Heart left ventricle (tissue), 16 donors: Measurements from ENCODE around the gene DNAJC5. TPM values are rescaled to one million over a fixed set of nuclear protein-coding genes. Genes with fewer than 3 reads are reported as not detected.
A peak's percentile ranks its signal among the peaks of the same experiment; 100 is the strongest.
"Not testable (repeated sequence)": the region's sequence is repeated elsewhere in the genome, so short reads cannot be mapped to it uniquely, and the experiment has no call there.

ENCODE experiments used
- ATAC-seq, 4 donors: fragments of 200-7000 bp; cut with Tn5 transposase; one replicate each; pipeline ENCODE4 v1.9.1; 2020 to 2022; ENCODE audit warnings: moderate library complexity in 4 of 4, mild to moderate bottlenecking in 3 of 4, moderate number of reproducible peaks in 1 of 4
- DNase-seq, 5 donors: peaks; one replicate each; pipeline ENCODE4 v3.0.0-alpha.2; 2020
- H3K27ac ChIP-seq, 12 donors: fragments of 200-600 bp; sonication (generic) in 4 of 12; one replicate each; pipeline versions ENCODE4 v1.5.0 to v1.8.0; 2016 to 2022; ENCODE audit warnings: mild to moderate bottlenecking in 2 of 12
- H3K27me3 ChIP-seq, 9 donors: fragments of 200-600 bp; sonication (generic) in 2 of 9; one replicate each; pipeline versions ENCODE4 v1.5.1 to v1.8.0; 2016 to 2022; ENCODE audit warnings: mild to moderate bottlenecking in 3 of 9
- H3K36me3 ChIP-seq, 9 donors: fragments of 200-600 bp; sonication (generic) in 2 of 9; one replicate each; pipeline versions ENCODE4 v1.5.0 to v1.8.0; 2018 to 2022; ENCODE audit warnings: mild to moderate bottlenecking in 2 of 9
- H3K4me1 ChIP-seq, 12 donors: fragments of 200-600 bp; sonication (generic) in 4 of 12; one replicate each; pipeline versions ENCODE4 v1.5.0 to v1.8.0; 2016 to 2022; ENCODE audit warnings: mild to moderate bottlenecking in 3 of 12
- H3K4me3 ChIP-seq, 12 donors: fragments of 200-600 bp; sonication (generic) in 4 of 12; one replicate each; pipeline versions ENCODE4 v1.5.0 to v1.8.0; 2017 to 2022; ENCODE audit warnings: mild to moderate bottlenecking in 9 of 12, moderate library complexity in 4 of 12
- H3K9me3 ChIP-seq, 12 donors: fragments of 200-600 bp; sonication (generic) in 4 of 12; one replicate each; pipeline versions ENCODE4 v1.5.0 to v1.8.0; 2016 to 2022; ENCODE audit warnings: mild to moderate bottlenecking in 1 of 12
- POLR2A ChIP-seq, 2 donors: fragments of 450-650 bp; IDR thresholded peaks; one replicate each; pipeline ENCODE4 v1.6.1; 2017; ENCODE audit warnings: antibody characterized with exemption in 2 of 2, mild to moderate bottlenecking in 2 of 2, moderate library complexity in 2 of 2
- WGBS, 4 donors: extraction: QIAGEN DNeasy Blood & Tissue Kit in 2 of 4; methylation state at CpG; one replicate each; pipeline versions ENCODE4 v1.1.5 to v1.1.7; 2013 to 2018; 5-methylcytosine and 5-hydroxymethylcytosine counted together
- intact Hi-C, 10 donors: fragments of 100-400 bp; cut with DNase I; formaldehyde crosslinking; loops; one replicate each; pipeline versions ENCODE4 v1.11.1 to v1.14.2; 2022
- polyA plus RNA-seq, 2 donors: library from polyadenylated mRNA; stranded (reverse); fragments of 200-250 nt; gene quantifications; one replicate each; pipeline ENCODE4 v1.2.3, GENCODE V29; 2013
- total RNA-seq, 9 donors: library from RNA; depleted of rRNA in 2 of 9; stranded (reverse); fragments of >200 nt in 2 of 9; fragmentation: NEBNext Ultra II Directional in 3 of 9; extraction: Animal tissue kit (Norgen Biotek cat#: 25700) in 3 of 9; gene quantifications; one replicate each; pipeline versions ENCODE4 v1.1.0 to v1.2.4, GENCODE V29; 2016 to 2023
- TF ChIP-seq, protein P1 (sequence below), 12 donors: fragments of 200-600 bp; sonication (generic) in 4 of 12; IDR thresholded peaks; one replicate each; pipeline versions ENCODE4 v1.5.0 to v1.8.0; 2018 to 2022; ENCODE audit warnings: antibody characterized with exemption in 12 of 12, mild to moderate bottlenecking in 5 of 12
- donor health status: ischemic (EF 13 %, LVEDD 7.1; RV severe dilation, severe dysfunction).
- donor health status: healthy with polysubstance abuse.
- donor health status: DM: no; HTN: yes; CAD: no.
- donor health status: DM: no; HTN: no; CAD: no.
- donor health status: ischemic (EF 25% LVEDD 6.9; RV normal size, moderate dysfunction).
- donor health status: ischemic (EF 25% LVEDD 5.7; RV mildly dilated, moderate dysfunction).
- donor health status: healthy.
- donor health status: DM: yes; HTN: yes; CAD: no.
- donor health status: ischemic (EF 35%, LVEDD 5.7; RV mildly dilated, moderate dysfunction).
- donor health status: nonischemic (EF 11% LVEDD 7.7; RV severe dilation, severe dysfunction).
- donor health status: DM: yes; HTN: yes; CAD: no.
- donor health status: PGD.
- donor health status: ischemic (EF 29% LVEDD 5.4; RV normal size, mild dysfunction).
- donor health status: nonischemic (EF 23%, LVEDD 6.1; RV moderate dilation, normal function).

DNAJC5 gene
- total and polyA plus RNA-seq, 11 donors: 21.1 to 57.1 (median 46.1) TPM

DNA sequence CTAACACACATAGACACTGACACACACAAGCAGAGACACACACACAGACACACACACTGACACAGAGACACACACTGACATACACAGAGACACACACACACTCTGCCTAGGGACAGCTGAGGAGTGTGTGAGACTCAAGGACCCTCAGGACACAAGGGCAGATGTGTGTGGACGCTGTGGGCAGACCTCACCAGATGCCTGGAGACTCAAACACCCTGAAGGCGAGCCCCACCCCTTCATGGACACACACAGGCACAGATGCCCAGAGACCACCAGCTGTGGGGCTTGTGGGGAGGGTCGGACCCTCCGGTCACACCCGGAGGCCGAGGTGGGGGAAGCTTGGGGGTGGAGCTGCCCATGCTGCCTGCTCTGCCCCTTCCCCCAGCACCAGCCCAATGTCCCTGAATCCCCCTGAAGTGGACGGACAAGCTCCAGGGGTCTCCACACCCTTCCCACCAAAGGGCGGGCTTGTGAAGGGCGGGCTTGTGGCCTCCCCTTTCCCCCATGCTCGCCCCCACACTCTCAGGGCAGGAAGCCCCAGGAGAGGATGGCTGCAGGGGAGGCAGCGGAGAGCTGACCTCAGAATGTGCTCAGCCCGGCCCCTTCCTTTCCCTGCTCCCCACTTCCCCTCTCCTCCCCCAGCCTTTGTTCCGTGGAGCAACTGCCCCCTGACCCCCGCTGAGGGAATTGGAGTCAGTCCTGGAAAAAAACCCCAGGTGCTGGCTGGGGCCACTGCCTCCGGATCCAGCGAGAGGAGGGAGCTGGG, 47.5 kb upstream of the DNAJC5 start:
- intact Hi-C loops: loop anchor here in 1 of 10 donors (2.0 kb wide), 1 partner anchor 15 kb away; no protein-coding TSS in a partner anchor
- H3K9me3 ChIP-seq: no peaks in the 10 kb centered on the region
- H3K4me1 ChIP-seq: peaks cover 0 to 56% (median 44%) of the 10 kb centered on the region in 12 donors
- peak overlapping the region in 2 of 12 donors; percentile 3 to 12 for H3K4me3 ChIP-seq
- ATAC-seq (peak; percentile 27 to 66 (median 34)), DNase-seq (peak; percentile 61 to 72 (median 64))
- peaks cover 0 to 33% (median 0%) of the 10 kb centered on the region in 9 donors for H3K27me3 ChIP-seq
- 29 to 55% (median 38%) methylated on average over 8 to 16 of the region's 16 CpGs for WGBS, 4 donors
- peak overlapping the region; percentile 71 to 96 (median 84) for H3K27ac ChIP-seq
- TF ChIP-seq POLR2A (IDR thresholded peaks at IDR 0.05): no peak
- TF ChIP-seq, protein P1, sequence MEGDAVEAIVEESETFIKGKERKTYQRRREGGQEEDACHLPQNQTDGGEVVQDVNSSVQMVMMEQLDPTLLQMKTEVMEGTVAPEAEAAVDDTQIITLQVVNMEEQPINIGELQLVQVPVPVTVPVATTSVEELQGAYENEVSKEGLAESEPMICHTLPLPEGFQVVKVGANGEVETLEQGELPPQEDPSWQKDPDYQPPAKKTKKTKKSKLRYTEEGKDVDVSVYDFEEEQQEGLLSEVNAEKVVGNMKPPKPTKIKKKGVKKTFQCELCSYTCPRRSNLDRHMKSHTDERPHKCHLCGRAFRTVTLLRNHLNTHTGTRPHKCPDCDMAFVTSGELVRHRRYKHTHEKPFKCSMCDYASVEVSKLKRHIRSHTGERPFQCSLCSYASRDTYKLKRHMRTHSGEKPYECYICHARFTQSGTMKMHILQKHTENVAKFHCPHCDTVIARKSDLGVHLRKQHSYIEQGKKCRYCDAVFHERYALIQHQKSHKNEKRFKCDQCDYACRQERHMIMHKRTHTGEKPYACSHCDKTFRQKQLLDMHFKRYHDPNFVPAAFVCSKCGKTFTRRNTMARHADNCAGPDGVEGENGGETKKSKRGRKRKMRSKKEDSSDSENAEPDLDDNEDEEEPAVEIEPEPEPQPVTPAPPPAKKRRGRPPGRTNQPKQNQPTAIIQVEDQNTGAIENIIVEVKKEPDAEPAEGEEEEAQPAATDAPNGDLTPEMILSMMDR (IDR thresholded peaks at IDR 0.05): no peak
- no peaks in the 10 kb centered on the region for H3K36me3 ChIP-seq

DNA sequence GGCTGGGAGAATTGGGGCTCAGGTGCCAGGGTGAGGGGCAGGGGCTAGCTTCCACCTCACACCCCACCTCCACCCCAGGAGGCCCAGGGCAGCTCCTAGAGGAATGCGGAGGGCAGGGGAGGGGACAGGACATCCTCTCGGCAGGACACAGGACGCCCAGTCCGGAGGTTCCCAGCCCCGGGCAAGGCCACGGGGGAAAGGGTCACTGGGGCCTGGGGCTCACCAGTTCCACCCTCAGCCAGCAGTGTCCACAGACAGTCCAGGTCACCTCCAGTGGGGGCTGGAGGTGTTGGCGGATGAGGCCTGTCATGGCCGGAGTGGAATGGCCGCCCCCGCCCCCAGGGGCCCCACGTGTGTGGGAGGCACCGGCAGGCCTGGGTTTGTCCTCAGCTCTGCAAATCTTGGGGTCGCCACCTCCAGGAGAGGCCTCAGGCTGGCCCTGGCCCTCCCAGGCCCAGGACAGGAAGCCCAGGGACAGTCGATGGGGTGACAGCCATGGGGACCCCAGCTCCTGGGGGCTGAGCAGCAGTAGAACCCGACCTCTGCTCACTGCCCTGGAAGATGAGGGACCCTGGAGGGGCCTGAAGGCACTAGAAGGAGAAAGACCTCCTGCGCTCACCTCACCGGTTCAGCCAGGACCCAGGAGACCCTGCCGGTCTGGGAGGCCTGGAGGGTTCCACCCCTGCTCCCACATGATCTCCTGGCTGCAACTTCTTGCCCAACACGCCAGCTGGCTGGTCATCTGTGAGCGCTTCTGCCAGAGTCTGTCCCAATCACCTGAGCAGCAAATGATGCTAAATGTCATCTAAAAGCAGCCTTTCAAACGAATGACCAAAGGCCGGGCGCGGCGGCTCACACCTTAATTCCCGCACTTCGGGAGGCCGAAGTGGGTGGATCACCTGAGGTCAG, 46.7 kb upstream of the DNAJC5 start:
- Histone ChIP-seq H3K9me3 (no peaks in the 10 kb centered on the region), H3K36me3 (no peaks in the 10 kb centered on the region), H3K4me1 (peaks cover 0 to 62% (median 45%) of the 10 kb centered on the region in 12 donors), H3K4me3 (no peak overlapping the region), H3K27ac (peak overlapping the region; percentile 71 to 96 (median 84)), H3K27me3 (peaks cover 0 to 32% (median 0%) of the 10 kb centered on the region in 9 donors)
- intact Hi-C loops: no loop called here
- ATAC-seq (peak; percentile 15 to 52 (median 38)), DNase-seq (peak in 4 of 5 donors; percentile 61 to 73 (median 66))
- TF ChIP-seq, protein P1 (IDR thresholded peaks at IDR 0.05): no peak
- no peak for TF ChIP-seq POLR2A (IDR thresholded peaks at IDR 0.05)
- WGBS, 4 donors: 63 to 79% (median 71%) methylated on average over 18 to 28 of the region's 28 CpGs

DNA sequence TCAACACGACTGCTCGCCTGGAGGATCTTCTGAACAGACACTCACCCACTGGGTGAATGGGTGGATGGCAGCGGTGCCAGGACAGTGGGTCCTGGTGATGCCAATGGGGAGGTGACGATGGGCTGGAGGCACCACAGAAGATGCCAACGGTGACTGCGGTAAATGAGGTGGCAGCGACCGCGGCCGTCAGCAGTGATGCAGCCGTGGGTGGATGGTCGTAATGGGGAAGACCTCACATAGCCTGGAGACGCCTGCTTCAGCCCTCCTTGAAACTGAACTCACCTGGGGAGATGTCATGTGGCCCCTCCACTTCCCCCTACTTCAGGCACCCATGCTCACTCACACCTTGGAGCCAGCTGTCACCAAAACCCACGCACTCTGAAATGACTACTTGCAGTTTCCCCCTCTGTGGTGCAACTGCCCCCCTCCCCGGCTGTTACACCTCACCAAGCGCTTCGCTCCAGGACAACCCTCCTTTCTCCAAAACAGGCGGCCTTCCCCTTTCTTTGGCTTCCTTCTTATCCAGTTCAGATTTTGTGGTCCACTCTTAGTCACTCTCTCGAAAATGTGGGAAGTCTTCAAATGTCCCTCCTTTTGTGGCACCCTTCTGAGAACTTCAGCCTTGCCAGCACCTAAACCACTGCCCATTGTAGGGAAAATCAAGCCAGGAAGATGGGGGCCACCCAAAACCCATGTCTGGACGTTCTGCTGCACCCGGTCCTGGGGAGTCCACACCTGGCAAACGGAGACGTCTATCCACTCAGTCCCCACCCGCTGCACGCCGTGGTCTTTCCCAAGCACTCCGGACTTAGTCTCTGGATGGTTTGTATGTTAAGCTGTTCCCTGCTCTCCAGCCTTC, 44.0 kb upstream of the DNAJC5 start:
- 84 to 90% (median 87%) methylated on average over 27 of the region's 27 CpGs for WGBS, 4 donors
- intact Hi-C loops: no loop called here
- TF ChIP-seq POLR2A (IDR thresholded peaks at IDR 0.05): no peak
- TF ChIP-seq, protein P1 (IDR thresholded peaks at IDR 0.05): no peak

DNA sequence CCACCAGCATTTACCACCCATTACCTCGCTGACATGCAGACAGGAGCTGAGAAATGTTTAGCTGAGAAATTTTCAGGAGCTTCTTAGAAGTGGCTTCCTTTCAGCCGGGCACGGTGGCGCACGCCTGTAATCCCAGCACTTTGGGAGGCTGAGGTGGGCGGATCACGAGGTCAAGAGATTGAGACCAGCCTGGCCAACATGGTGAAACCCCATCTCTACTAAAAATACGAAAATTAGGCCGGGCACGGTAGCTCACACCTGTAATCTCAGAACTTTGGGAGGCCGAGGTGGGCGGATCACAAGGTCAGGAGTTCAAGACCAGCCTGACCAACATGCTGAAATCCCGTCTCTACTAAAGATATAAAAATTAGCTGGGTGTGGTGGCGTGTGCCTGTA, 43.4 kb upstream of the DNAJC5 start:
- H3K27me3 ChIP-seq, intact Hi-C loops, H3K9me3 ChIP-seq, H3K36me3 ChIP-seq, H3K4me3 ChIP-seq, ATAC-seq, DNase-seq: not testable (repeated sequence)
- H3K27ac ChIP-seq: peak overlapping the region in 2 of 12 donors; percentile 22 to 42
- WGBS, 4 donors: 87 to 97% (median 96%) methylated on average over 14 of the region's 14 CpGs
- H3K4me1 ChIP-seq: peaks cover 17 to 67% (median 50%) of the 10 kb centered on the region in 12 donors

More for the DNA sequence above, 44.0 kb upstream of the DNAJC5 start:
- Histone ChIP-seq H3K4me3 (no peak overlapping the region), H3K4me1 (peaks cover 12 to 68% (median 52%) of the 10 kb centered on the region in 12 donors), H3K27ac (peak overlapping the region in 1 of 12 donors; percentile 42), H3K36me3 (no peaks in the 10 kb centered on the region), H3K9me3 (no peaks in the 10 kb centered on the region), H3K27me3 (peaks cover 0 to 6% (median 0%) of the 10 kb centered on the region in 9 donors)
- no peak for ATAC-seq
- DNase-seq: no peak

DNA sequence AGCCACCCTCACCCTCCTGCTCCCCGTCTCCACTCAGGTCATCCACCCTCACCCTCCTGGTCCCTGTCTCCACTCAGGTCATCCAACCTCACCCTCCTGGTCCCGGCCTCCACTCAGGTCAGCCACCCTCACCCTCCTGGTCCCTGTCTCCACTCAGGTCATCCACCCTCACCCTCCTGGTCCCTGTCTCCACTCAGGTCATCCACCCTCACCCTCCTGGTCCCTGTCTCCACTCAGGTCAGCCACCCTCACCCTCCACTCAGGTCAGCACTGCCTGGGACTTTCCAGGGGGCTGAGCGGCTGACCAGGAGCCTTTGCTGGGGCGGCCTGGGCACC, 41.2 kb upstream of the DNAJC5 start:
- H3K27me3 ChIP-seq, DNase-seq, ATAC-seq, H3K36me3 ChIP-seq, H3K9me3 ChIP-seq: not testable (repeated sequence)
- H3K4me3 ChIP-seq: peak overlapping the region in 1 of 12 donors; percentile 41
- peaks cover 21 to 67% (median 50%) of the 10 kb centered on the region in 12 donors for H3K4me1 ChIP-seq
- H3K27ac ChIP-seq: peak overlapping the region; percentile 82 to 96 (median 90)
- WGBS, 4 donors: 58 to 64% (median 61%) methylated on average over 4 of the region's 4 CpGs
- intact Hi-C loops: loop anchor here in 1 of 10 donors (2.0 kb wide), 1 partner anchor 23 kb away; the partner anchor contains the start of gene ZBTB46
